IPS-15b (cell line): ENCODE data around the gene TRIP11.
"Not testable (repeated sequence)": the region's sequence is repeated elsewhere in the genome, so short reads cannot be mapped to it uniquely, and the experiment has no call there.

Experiments
- H3K27me3 ChIP-seq: one replicate; pipeline ENCODE4 v1.6.1; 2013; ENCODE audit warnings: low read length; ENCODE audit not compliant: control insufficient read depth, insufficient read depth
- H3K36me3 ChIP-seq: one replicate; pipeline ENCODE4 v1.6.1; 2013; ENCODE audit warnings: low read length; ENCODE audit not compliant: control insufficient read depth, insufficient read depth
- H3K4me1 ChIP-seq: one replicate; pipeline ENCODE4 v1.6.1; 2013; ENCODE audit warnings: mild to moderate bottlenecking, low read length; ENCODE audit not compliant: control insufficient read depth, insufficient read depth
- H3K4me3 ChIP-seq: one replicate; pipeline ENCODE4 v1.5.1; 2013; ENCODE audit warnings: low read depth, low read length
- H3K9ac ChIP-seq: one replicate; pipeline ENCODE4 v1.6.1; 2013; ENCODE audit warnings: low read depth, mild to moderate bottlenecking, low read length
- H3K9me3 ChIP-seq: one replicate; pipeline ENCODE4 v1.6.1; 2013; ENCODE audit warnings: mild to moderate bottlenecking, low read length; ENCODE audit not compliant: control insufficient read depth, insufficient read depth

TRIP11 gene

GRCh38 chr14:92039719-92040430 lies at the start of gene TRIP11:
TSS of gene TRIP11 (minus strand) at chr14:92040059. CDS start at chr14:92039685, 374 bp downstream.
- no peaks in the 10 kb centered on the region for H3K36me3 ChIP-seq

GRCh38 chr14:92088494-92088893 lies 48.6 kb upstream of the TRIP11 start:
- H3K36me3 ChIP-seq = peaks cover 7% of the 10 kb centered on the region
- H3K9ac ChIP-seq = no peak overlapping the region
- no peaks in the 10 kb centered on the region for H3K27me3 ChIP-seq
- H3K4me3 ChIP-seq = no peak overlapping the region
- H3K9me3 ChIP-seq = no peaks in the 10 kb centered on the region
- no peaks in the 10 kb centered on the region for H3K4me1 ChIP-seq

More at GRCh38 chr14:92039719-92040430, at the start of gene TRIP11:
- no peaks in the 10 kb centered on the region for H3K27me3 ChIP-seq
- H3K4me1 ChIP-seq = peaks cover 6% of the 10 kb centered on the region
- peak within 1 kb of the TSS; percentile 98 for H3K9ac ChIP-seq
- H3K4me3 ChIP-seq = peak within 1 kb of the TSS; percentile 97
- H3K9me3 ChIP-seq = no peaks in the 10 kb centered on the region

GRCh38 chr14:92074555-92074954 lies 34.7 kb upstream of the TRIP11 start:
- Histone ChIP-seq H3K9ac (no peak overlapping the region), H3K9me3 (no peaks in the 10 kb centered on the region), H3K4me3 (no peak overlapping the region), H3K4me1 (no peaks in the 10 kb centered on the region), H3K27me3 (no peaks in the 10 kb centered on the region), H3K36me3 (no peaks in the 10 kb centered on the region)

- peaks cover 8% of the 10 kb centered on the region for H3K4me1 ChIP-seq
- H3K9ac ChIP-seq = no peak overlapping the region
- no peaks in the 10 kb centered on the region for H3K9me3 ChIP-seq
- H3K27me3 ChIP-seq = no peaks in the 10 kb centered on the region
- H3K4me3 ChIP-seq = no peak overlapping the region
- H3K36me3 ChIP-seq = no peaks in the 10 kb centered on the region
These were observed 18.4 kb upstream of the TRIP11 start for GRCh38 chr14:92058006-92058917.

- Histone ChIP-seq H3K27me3 (no peaks in the 10 kb centered on the region), H3K9me3 (no peaks in the 10 kb centered on the region), H3K4me1 (no peaks in the 10 kb centered on the region), H3K36me3 (no peaks in the 10 kb centered on the region), H3K9ac (no peak overlapping the region), H3K4me3 (no peak overlapping the region)
These were observed 9.9 kb upstream of the TRIP11 start for GRCh38 chr14:92049781-92050180.

- not testable (repeated sequence) for H3K9ac ChIP-seq, H3K4me3 ChIP-seq, H3K9me3 ChIP-seq, H3K27me3 ChIP-seq, H3K36me3 ChIP-seq, H3K4me1 ChIP-seq
These were observed 9.4 kb upstream of the TRIP11 start for GRCh38 chr14:92049221-92049620.

- not testable (repeated sequence) for H3K9ac ChIP-seq, H3K4me3 ChIP-seq, H3K4me1 ChIP-seq, H3K36me3 ChIP-seq, H3K27me3 ChIP-seq, H3K9me3 ChIP-seq
These were observed 6.0 kb upstream of the TRIP11 start for GRCh38 chr14:92045904-92046303.

GRCh38 chr14:92041766-92042165 lies 1.9 kb upstream of the TRIP11 start:
- H3K4me1 ChIP-seq, H3K9me3 ChIP-seq, H3K27me3 ChIP-seq, H3K36me3 ChIP-seq, H3K9ac ChIP-seq, H3K4me3 ChIP-seq: not testable (repeated sequence)

- Histone ChIP-seq H3K4me3 (peak overlapping the region; percentile 97), H3K4me1 (peaks cover 6% of the 10 kb centered on the region), H3K9me3 (no peaks in the 10 kb centered on the region), H3K9ac (no peak overlapping the region), H3K36me3 (no peaks in the 10 kb centered on the region), H3K27me3 (no peaks in the 10 kb centered on the region)
These were observed 1.3 kb upstream of the TRIP11 start for GRCh38 chr14:92041203-92041602.

GRCh38 chr14:92040431-92041051 lies 682 bp upstream of the TRIP11 start:
- Histone ChIP-seq H3K36me3 (no peaks in the 10 kb centered on the region), H3K9ac (peak overlapping the region; percentile 98), H3K9me3 (no peaks in the 10 kb centered on the region), H3K27me3 (no peaks in the 10 kb centered on the region), H3K4me3 (peak overlapping the region; percentile 97), H3K4me1 (peaks cover 6% of the 10 kb centered on the region)

GRCh38 chr14:92039063-92039718 lies 668 bp downstream of the TRIP11 start:
- Histone ChIP-seq H3K4me1 (peaks cover 6% of the 10 kb centered on the region), H3K9ac (peak overlapping the region; percentile 98), H3K36me3 (no peaks in the 10 kb centered on the region), H3K9me3 (no peaks in the 10 kb centered on the region), H3K4me3 (peak overlapping the region; percentile 97), H3K27me3 (no peaks in the 10 kb centered on the region)
